Adrenal gland (tissue), 5 donors: Measurements from ENCODE around the gene SFT2D3.

Experiments
- POLR2A ChIP-seq, 2 donors: fragments of 450-650 bp; IDR thresholded peaks; one replicate each; pipeline ENCODE4 v1.6.1; 2017; ENCODE audit warnings: antibody characterized with exemption in 2 of 2, mild to moderate bottlenecking in 2 of 2, moderate library complexity in 1 of 2
- TF ChIP-seq, protein P1 (sequence below), 6 experiments: fragments of 450-650 bp in 4 of 6; fragments of 200-600 bp in 2 of 6; sonication (generic) in 1 of 6; IDR thresholded peaks; 1 replicate in 5 of 6; 2 replicates in 1 of 6; pipeline versions ENCODE4 v1.5.1 to v1.8.0; 2016 to 2021; ENCODE audit warnings: antibody characterized with exemption in 6 of 6, mild to moderate bottlenecking in 2 of 6, moderate library complexity in 1 of 6
- donor health status: DM: no; HTN: no; CAD: no.

DNA sequence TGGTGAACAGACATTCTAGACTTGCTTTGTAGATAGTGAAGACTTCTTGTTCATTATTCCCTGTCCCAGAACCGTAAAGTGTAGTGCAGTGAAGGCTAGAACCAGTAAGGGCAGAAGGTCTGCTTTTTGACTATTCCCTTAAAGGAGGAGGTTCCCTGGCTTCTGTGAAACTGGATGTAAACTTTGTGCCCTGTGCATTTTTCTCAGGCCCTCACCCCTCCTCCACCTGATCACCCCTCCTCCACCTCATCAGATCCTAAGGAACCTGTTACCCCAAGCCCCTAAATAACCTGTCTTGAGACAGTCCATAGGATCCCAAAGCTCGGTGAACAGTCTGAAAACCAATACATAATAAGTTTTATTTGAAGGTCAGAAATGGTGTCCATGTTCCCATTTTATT, 33.7 kb downstream of the SFT2D3 start:
- TF ChIP-seq, protein P1, sequence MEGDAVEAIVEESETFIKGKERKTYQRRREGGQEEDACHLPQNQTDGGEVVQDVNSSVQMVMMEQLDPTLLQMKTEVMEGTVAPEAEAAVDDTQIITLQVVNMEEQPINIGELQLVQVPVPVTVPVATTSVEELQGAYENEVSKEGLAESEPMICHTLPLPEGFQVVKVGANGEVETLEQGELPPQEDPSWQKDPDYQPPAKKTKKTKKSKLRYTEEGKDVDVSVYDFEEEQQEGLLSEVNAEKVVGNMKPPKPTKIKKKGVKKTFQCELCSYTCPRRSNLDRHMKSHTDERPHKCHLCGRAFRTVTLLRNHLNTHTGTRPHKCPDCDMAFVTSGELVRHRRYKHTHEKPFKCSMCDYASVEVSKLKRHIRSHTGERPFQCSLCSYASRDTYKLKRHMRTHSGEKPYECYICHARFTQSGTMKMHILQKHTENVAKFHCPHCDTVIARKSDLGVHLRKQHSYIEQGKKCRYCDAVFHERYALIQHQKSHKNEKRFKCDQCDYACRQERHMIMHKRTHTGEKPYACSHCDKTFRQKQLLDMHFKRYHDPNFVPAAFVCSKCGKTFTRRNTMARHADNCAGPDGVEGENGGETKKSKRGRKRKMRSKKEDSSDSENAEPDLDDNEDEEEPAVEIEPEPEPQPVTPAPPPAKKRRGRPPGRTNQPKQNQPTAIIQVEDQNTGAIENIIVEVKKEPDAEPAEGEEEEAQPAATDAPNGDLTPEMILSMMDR (IDR thresholded peaks at IDR 0.05): no peak
- TF ChIP-seq POLR2A (IDR thresholded peaks at IDR 0.05): no peak
